Islet of Langerhans (tissue), 1 donor: ENCODE measurements around the gene DRC1.

Experiments
- FAIRE-seq: peaks from one replicate; lab custom pipeline; 2011; peaks lifted over from hg19 to GRCh38; lab: Jason Lieb, UNC

The DRC1 gene

GRCh38 chr2:26448651-26449050 is 46.9 kb downstream of the DRC1 start:
- no peak for FAIRE-seq

GRCh38 chr2:26449278-26450030 is 47.7 kb downstream of the DRC1 start:
- no peak for FAIRE-seq

- no peak for FAIRE-seq
Measured at GRCh38 chr2:26450031-26450635, 48.4 kb downstream of the DRC1 start.

- FAIRE-seq: no peak
Measured at GRCh38 chr2:26451700-26452099, 50.0 kb downstream of the DRC1 start.

GRCh38 chr2:26453421-26454329 is 52.0 kb downstream of the DRC1 start:
- no peak for FAIRE-seq

- FAIRE-seq: no peak
Measured at GRCh38 chr2:26454561-26455001, 52.9 kb downstream of the DRC1 start.

GRCh38 chr2:26455037-26455669 is 53.4 kb downstream of the DRC1 start:
- FAIRE-seq: no peak

GRCh38 chr2:26455670-26456439 is 54.1 kb downstream of the DRC1 start:
- no peak for FAIRE-seq

GRCh38 chr2:26456440-26457250 is 54.9 kb downstream of the DRC1 start:
- no peak for FAIRE-seq

GRCh38 chr2:26457251-26457666 is 55.5 kb downstream of the DRC1 start:
- FAIRE-seq: no peak

GRCh38 chr2:26457695-26458364 is 56.1 kb downstream of the DRC1 start:
- FAIRE-seq: no peak

- FAIRE-seq: no peak
Measured at GRCh38 chr2:26458365-26459042, 56.8 kb downstream of the DRC1 start.

GRCh38 chr2:26459991-26460612 is 58.4 kb downstream of the DRC1 start:
- no peak for FAIRE-seq

GRCh38 chr2:26460613-26461031 is 58.9 kb downstream of the DRC1 start:
- FAIRE-seq: no peak

- FAIRE-seq: no peak
Measured at GRCh38 chr2:26461601-26462023, 59.9 kb downstream of the DRC1 start.

GRCh38 chr2:26462100-26462499 is 60.4 kb downstream of the DRC1 start:
- no peak for FAIRE-seq

GRCh38 chr2:26462511-26463243 is 61.0 kb downstream of the DRC1 start:
- FAIRE-seq: no peak
